CD4-positive, alpha-beta T cell treated with Interleukin-4 for 4 hours (primary cell): ENCODE measurements around the gene THRB.

Experiments used
- DNase-seq: peaks from one replicate; pipeline ENCODE4 v3.0.0-alpha.2; 2020

THRB gene

GRCh38 chr3:24372559-24373197, 122.0 kb downstream of the THRB start:
- DNase-seq, result no peak

- DNase-seq, result no peak
These were observed 124.1 kb downstream of the THRB start for GRCh38 chr3:24370352-24371090.

- DNase-seq, result no peak
These were observed 126.0 kb downstream of the THRB start for GRCh38 chr3:24368605-24369004.

- no peak for DNase-seq
These were observed 126.9 kb downstream of the THRB start for GRCh38 chr3:24367664-24368264.

- no peak for DNase-seq
These were observed 127.4 kb downstream of the THRB start for GRCh38 chr3:24367216-24367615.

- DNase-seq, result no peak
These were observed 129.5 kb downstream of the THRB start for GRCh38 chr3:24365168-24365567.

- DNase-seq, result no peak
These were observed 130.3 kb downstream of the THRB start for GRCh38 chr3:24364359-24364758.

GRCh38 chr3:24363242-24363641, 131.4 kb downstream of the THRB start:
- DNase-seq, result no peak

GRCh38 chr3:24361623-24362022, 133.0 kb downstream of the THRB start:
- DNase-seq, result no peak

GRCh38 chr3:24360957-24361356, 133.7 kb downstream of the THRB start:
- no peak for DNase-seq

GRCh38 chr3:24359645-24360462, 134.8 kb downstream of the THRB start:
- no peak for DNase-seq

- no peak for DNase-seq
These were observed 135.5 kb downstream of the THRB start for GRCh38 chr3:24359102-24359501.

GRCh38 chr3:24357635-24358034, 137.0 kb downstream of the THRB start:
- no peak for DNase-seq

- DNase-seq, result no peak
These were observed 138.8 kb downstream of the THRB start for GRCh38 chr3:24355806-24356205.

- DNase-seq, result no peak
These were observed 140.4 kb downstream of the THRB start for GRCh38 chr3:24354230-24354629.

GRCh38 chr3:24352893-24353553, 141.6 kb downstream of the THRB start:
- DNase-seq, result no peak

- DNase-seq, result no peak
These were observed 142.7 kb downstream of the THRB start for GRCh38 chr3:24351779-24352469.

GRCh38 chr3:24349367-24350019, 145.2 kb downstream of the THRB start:
- no peak for DNase-seq

- DNase-seq, result no peak
These were observed 146.3 kb downstream of the THRB start for GRCh38 chr3:24348348-24348747.

- DNase-seq, result no peak
These were observed 149.7 kb downstream of the THRB start for GRCh38 chr3:24344784-24345439.
